Choroid plexus epithelial cell (primary cell): Measurements from ENCODE around the gene SLC44A5.

Experiments
- DNase-seq: peaks from one replicate; pipeline ENCODE4 v3.0.0-alpha.2; 2010; ENCODE audit warnings: low read depth
- H3K4me3 ChIP-seq: 2 replicates; pipeline ENCODE4 v1.5.1; 2011; ENCODE audit warnings: low read depth, mild to moderate bottlenecking, control low read depth, low read length, moderate library complexity
- TF ChIP-seq, protein P1 (sequence below): conservative IDR thresholded peaks from 2 replicates; pipeline ENCODE4 v1.5.1; 2011; ENCODE audit warnings: low read depth, mild to moderate bottlenecking, control low read depth, inconsistent platforms, low read length, moderate library complexity

Gene SLC44A5

DNA sequence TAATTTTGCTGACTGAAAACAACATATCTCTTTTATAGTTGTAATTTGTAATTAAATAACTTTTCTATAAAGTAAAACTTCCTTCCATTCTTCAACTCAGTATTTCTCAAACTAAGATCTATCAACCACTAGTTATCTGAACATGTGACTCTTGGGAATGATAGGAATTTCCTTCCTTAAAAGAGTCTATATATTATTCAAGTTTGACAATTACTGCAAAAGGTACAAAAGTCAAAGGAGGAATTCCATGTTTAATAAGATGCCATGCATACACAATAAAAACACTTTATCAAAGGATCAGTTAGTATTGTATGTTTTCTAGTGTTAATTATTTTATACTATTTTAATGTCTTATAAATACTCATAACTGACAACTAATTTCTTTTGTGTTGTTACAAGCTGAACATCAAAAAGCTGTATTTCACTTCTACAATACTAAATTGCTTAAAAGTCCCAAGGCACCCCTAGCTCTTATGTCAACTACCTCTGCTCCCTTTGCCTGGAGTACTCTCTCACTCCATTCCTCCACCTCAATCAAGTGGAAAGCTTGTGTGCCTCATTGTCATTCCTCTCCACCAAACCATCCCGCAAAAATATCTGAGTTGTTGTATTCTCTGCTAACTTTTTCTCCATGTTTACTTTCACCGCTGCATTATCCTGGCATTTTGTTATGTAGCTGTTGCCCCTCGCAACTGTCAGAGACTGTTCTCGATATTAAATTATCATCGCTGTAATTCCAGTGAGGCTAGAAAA, 67.9 kb downstream of the SLC44A5 start:
- TF ChIP-seq, protein P1, sequence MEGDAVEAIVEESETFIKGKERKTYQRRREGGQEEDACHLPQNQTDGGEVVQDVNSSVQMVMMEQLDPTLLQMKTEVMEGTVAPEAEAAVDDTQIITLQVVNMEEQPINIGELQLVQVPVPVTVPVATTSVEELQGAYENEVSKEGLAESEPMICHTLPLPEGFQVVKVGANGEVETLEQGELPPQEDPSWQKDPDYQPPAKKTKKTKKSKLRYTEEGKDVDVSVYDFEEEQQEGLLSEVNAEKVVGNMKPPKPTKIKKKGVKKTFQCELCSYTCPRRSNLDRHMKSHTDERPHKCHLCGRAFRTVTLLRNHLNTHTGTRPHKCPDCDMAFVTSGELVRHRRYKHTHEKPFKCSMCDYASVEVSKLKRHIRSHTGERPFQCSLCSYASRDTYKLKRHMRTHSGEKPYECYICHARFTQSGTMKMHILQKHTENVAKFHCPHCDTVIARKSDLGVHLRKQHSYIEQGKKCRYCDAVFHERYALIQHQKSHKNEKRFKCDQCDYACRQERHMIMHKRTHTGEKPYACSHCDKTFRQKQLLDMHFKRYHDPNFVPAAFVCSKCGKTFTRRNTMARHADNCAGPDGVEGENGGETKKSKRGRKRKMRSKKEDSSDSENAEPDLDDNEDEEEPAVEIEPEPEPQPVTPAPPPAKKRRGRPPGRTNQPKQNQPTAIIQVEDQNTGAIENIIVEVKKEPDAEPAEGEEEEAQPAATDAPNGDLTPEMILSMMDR = no peak
- peak; percentile 4 for DNase-seq
- H3K4me3 ChIP-seq = no peak overlapping the region

- TF ChIP-seq, protein P1 = no peak
- H3K4me3 ChIP-seq = no peak overlapping the region
- DNase-seq = no peak
Measured at GRCh38 chr1:75539230-75540116, 71.4 kb downstream of the SLC44A5 start.

DNA sequence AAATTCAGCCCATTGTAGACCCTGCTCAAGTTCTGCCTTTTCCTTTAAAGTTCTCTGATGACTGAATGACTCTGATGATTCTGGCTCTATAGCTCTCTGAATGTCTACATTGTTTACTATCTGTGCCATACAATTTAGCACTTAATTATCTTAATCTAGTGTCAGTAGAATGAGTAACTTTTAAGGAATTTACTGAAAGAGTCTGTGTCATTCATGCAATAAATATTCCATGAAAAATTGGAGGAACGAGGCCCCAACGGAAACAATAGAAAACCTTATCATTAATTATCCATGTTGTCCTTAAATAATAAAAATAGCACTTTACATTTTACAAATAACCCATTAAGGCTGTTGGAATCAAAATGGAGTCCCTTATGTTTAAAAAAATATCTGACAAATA, 77.8 kb downstream of the SLC44A5 start:
- TF ChIP-seq, protein P1 = no peak
- no peak for DNase-seq
- H3K4me3 ChIP-seq = no peak overlapping the region

- no peak overlapping the region for H3K4me3 ChIP-seq
- TF ChIP-seq, protein P1 = no peak
- no peak for DNase-seq
Measured at GRCh38 chr1:75531570-75531969, 79.3 kb downstream of the SLC44A5 start.

GRCh38 chr1:75529488-75529887, 81.4 kb downstream of the SLC44A5 start:
- TF ChIP-seq, protein P1 = no peak
- no peak overlapping the region for H3K4me3 ChIP-seq
- DNase-seq = no peak

GRCh38 chr1:75528001-75528400, 82.9 kb downstream of the SLC44A5 start:
- no peak for DNase-seq

More at GRCh38 chr1:75528001-75528400, 82.9 kb downstream of the SLC44A5 start:
- no peak overlapping the region for H3K4me3 ChIP-seq
- TF ChIP-seq, protein P1 = no peak
